Raji (cell line): Measurements from ENCODE around the gene LAMP2.

Experiments used
- POLR2A ChIP-seq: IDR thresholded peaks from 2 replicates; pipeline ENCODE4 v1.6.1; 2011; ENCODE audit warnings: low read depth, low read length, control low read depth; ENCODE audit not compliant: insufficient read depth

The LAMP2 gene

GRCh38 chrX:120379937-120380681, 89.0 kb downstream of the LAMP2 start:
- TF ChIP-seq POLR2A: no peak

GRCh38 chrX:120378570-120378969, 90.5 kb downstream of the LAMP2 start:
- TF ChIP-seq POLR2A: no peak
